ENCODE measurements around the gene ARHGEF4. TPM values are rescaled to one million over a fixed set of nuclear protein-coding genes. Genes with fewer than 3 reads are reported as not detected.

Gene ARHGEF4
- total RNA-seq, 4 donors from 2014 or later, result 52.8 to 82.4 (median 73.3) TPM

- peaks cover 0 to 22% (median under 1%) of the 10 kb centered on the region in 3 donors for H3K9me3 ChIP-seq
- no peak for DNase-seq
- H3K4me3 ChIP-seq, result no peak overlapping the region
- peaks cover 0 to 72% (median 7%) of the 10 kb centered on the region in 3 donors for H3K36me3 ChIP-seq
- H3K27me3 ChIP-seq, result no peaks in the 10 kb centered on the region
- no peak overlapping the region for H3K27ac ChIP-seq
- no peak for TF ChIP-seq CTCF (IDR thresholded peaks at IDR 0.05)
- no peak for TF ChIP-seq POLR2A (IDR thresholded peaks at IDR 0.05)
- H3K4me1 ChIP-seq, result no peaks in the 10 kb centered on the region
- intact Hi-C loops (cut with DNase I), result no loop called here
- 0 to 50% methylated on average over 1 to 4 of the region's 6 CpGs for WGBS, 2 donors
Measured at GRCh38 chr2:130949954-130950353, 113.2 kb downstream of the ARHGEF4 start.

GRCh38 chr2:130951018-130951417 lies 114.3 kb downstream of the ARHGEF4 start:
- DNase-seq, result no peak
- Histone ChIP-seq H3K36me3 (peaks cover 0 to 69% (median 7%) of the 10 kb centered on the region in 3 donors), H3K27ac (no peak overlapping the region), H3K4me1 (no peaks in the 10 kb centered on the region), H3K27me3 (no peaks in the 10 kb centered on the region), H3K4me3 (no peak overlapping the region), H3K9me3 (peaks cover 0 to 20% (median 0%) of the 10 kb centered on the region in 3 donors)
- intact Hi-C loops (cut with DNase I), result no loop called here
- TF ChIP-seq CTCF (IDR thresholded peaks at IDR 0.05) (no peak), POLR2A (IDR thresholded peaks at IDR 0.05) (no peak)

GRCh38 chr2:130954873-130955272 lies 118.2 kb downstream of the ARHGEF4 start:
- 100% methylated on average over 1 of the region's 1 CpG for WGBS, 2 donors
- no peak overlapping the region for H3K27ac ChIP-seq
- TF ChIP-seq POLR2A (IDR thresholded peaks at IDR 0.05), result no peak
- no peak for TF ChIP-seq CTCF (IDR thresholded peaks at IDR 0.05)
- peaks cover 0 to 19% (median 0%) of the 10 kb centered on the region in 3 donors for H3K9me3 ChIP-seq
- intact Hi-C loops (cut with DNase I), result no loop called here
- H3K4me3 ChIP-seq, result no peak overlapping the region
- no peak for DNase-seq
- peaks cover 0 to 47% (median 2%) of the 10 kb centered on the region in 3 donors for H3K36me3 ChIP-seq
- H3K27me3 ChIP-seq, result no peaks in the 10 kb centered on the region
- H3K4me1 ChIP-seq, result no peaks in the 10 kb centered on the region

- H3K27ac ChIP-seq, result no peak overlapping the region
- H3K4me3 ChIP-seq, result no peak overlapping the region
- H3K9me3 ChIP-seq, result peaks cover 0 to 19% (median 0%) of the 10 kb centered on the region in 3 donors
- no peak for TF ChIP-seq POLR2A (IDR thresholded peaks at IDR 0.05)
- TF ChIP-seq CTCF (IDR thresholded peaks at IDR 0.05), result no peak
- 24 to 41% methylated on average over 2 of the region's 2 CpGs for WGBS, 2 donors
- peaks cover 0 to 21% (median 0%) of the 10 kb centered on the region in 4 donors for H3K27me3 ChIP-seq
- DNase-seq, result no peak
- intact Hi-C loops (cut with DNase I), result no loop called here
- H3K36me3 ChIP-seq, result peaks cover 0 to 39% (median 0%) of the 10 kb centered on the region in 3 donors
- peaks cover 0 to 6% (median 0%) of the 10 kb centered on the region in 3 donors for H3K4me1 ChIP-seq
Measured at GRCh38 chr2:130957915-130958314, 121.2 kb downstream of the ARHGEF4 start.

GRCh38 chr2:130963196-130963848 lies 126.6 kb downstream of the ARHGEF4 start:
- TF ChIP-seq POLR2A (IDR thresholded peaks at IDR 0.05) (no peak), CTCF (IDR thresholded peaks at IDR 0.05) (no peak)
- H3K4me3 ChIP-seq, result peak overlapping the region; percentile 14 to 36 (median 26)
- WGBS, 2 donors, result 0% methylated on average over 1 of the region's 90 CpGs; no CpG with 5 or more reads in 1 of the 2 donors
- intact Hi-C loops (cut with DNase I), result no loop called here
- H3K9me3 ChIP-seq, result no peaks in the 10 kb centered on the region
- peaks cover 0 to 38% (median 0%) of the 10 kb centered on the region in 3 donors for H3K36me3 ChIP-seq
- peaks cover 0 to 74% (median 0%) of the 10 kb centered on the region in 4 donors for H3K27me3 ChIP-seq
- no peak for DNase-seq
- H3K27ac ChIP-seq, result no peak overlapping the region
- peaks cover 0 to 18% (median 3%) of the 10 kb centered on the region in 3 donors for H3K4me1 ChIP-seq

Measured in esophagus squamous epithelium (tissue), 5 donors.